ENCODE results near the gene SIM2.

Gene SIM2

DNA sequence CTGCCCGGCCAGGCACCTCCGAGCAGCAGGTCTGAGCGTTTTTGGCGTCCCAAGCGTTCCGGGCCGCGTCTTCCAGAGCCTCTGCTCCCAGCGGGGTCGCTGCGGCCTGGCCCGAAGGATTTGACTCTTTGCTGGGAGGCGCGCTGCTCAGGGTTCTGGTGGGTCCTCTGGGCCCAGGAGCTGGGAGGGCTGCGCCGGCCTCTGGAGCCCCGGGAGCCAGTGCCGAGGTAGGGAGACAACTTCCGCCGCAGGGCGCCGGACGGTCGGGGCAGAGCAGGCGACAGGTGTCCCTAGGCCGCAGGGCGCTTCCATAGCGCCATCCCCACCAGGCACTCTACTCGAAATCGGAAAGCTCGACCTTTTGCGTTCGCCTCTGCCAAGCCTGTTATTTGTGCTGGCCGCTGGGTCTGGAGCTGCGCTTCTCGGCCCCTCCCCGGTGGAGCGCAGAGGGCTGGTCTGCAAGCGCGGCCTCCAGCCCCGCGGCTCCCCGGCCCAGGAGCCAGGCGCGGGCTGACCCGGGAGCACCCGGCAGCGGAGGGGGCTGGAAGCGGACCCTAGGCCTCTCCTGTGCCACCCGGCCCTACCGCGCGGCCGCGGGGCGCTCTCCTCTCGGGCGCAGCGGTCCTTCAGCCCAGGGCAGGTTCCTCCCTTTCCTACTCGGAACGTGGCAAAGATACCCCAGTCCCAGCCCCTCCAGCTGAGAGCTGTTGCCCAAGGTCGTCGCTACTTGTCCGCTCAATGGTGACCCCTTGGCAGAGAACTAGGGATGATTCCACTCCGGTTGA, 2.2 kb downstream of the SIM2 start:
- TF ChIP-seq, protein P1, sequence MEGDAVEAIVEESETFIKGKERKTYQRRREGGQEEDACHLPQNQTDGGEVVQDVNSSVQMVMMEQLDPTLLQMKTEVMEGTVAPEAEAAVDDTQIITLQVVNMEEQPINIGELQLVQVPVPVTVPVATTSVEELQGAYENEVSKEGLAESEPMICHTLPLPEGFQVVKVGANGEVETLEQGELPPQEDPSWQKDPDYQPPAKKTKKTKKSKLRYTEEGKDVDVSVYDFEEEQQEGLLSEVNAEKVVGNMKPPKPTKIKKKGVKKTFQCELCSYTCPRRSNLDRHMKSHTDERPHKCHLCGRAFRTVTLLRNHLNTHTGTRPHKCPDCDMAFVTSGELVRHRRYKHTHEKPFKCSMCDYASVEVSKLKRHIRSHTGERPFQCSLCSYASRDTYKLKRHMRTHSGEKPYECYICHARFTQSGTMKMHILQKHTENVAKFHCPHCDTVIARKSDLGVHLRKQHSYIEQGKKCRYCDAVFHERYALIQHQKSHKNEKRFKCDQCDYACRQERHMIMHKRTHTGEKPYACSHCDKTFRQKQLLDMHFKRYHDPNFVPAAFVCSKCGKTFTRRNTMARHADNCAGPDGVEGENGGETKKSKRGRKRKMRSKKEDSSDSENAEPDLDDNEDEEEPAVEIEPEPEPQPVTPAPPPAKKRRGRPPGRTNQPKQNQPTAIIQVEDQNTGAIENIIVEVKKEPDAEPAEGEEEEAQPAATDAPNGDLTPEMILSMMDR (IDR thresholded peaks at IDR 0.05; ENCODE audit: low read depth, low read length) = no peak
- peak overlapping the region; percentile 56 for H3K4me3 ChIP-seq (ENCODE audit: low read depth, low read length)

DNA sequence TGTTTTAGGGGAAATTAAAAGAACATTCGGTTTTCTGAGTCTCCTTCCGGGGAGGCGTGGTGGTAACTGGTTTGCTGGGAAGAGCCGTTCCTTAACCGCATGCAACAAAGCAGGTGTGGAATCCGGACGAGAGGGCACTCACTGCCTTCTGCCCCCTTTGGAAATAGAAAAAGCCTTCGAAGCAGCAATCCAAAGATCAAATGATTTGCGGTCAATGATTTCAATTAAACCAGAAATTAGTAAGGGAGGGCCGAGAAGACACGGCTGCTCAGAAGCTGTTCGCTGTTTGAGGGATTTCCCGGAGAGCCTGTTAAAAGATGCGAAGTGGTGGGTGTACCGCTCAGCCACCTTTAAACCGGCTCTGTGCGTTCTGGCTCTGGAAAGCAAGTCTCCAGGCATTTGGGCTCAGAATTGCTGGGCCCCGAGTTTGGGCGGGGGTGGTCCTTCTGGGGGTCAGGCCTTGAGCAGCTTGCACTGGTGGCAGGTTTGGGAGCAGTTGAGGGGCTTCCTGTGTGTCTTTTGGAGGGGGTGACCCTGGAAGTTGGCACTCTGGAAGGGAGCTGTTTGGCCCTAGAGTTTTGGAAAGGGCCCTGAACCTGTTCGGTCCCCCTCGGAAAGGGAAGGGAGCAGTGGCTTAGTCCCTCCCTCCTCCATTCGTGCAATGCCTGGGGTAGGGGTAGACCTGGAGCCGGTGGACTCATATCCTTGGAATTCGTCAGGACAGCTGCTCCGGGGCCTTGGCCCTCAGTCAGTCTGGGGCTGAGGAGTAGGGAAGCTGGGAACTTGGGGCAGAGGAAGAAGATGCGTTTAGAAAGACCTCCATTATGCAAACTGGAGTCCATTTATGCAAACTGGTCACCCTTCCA, 3.1 kb downstream of the SIM2 start:
- peak overlapping the region; percentile 56 for H3K4me3 ChIP-seq (ENCODE audit: low read depth, low read length)
- TF ChIP-seq, protein P1 (IDR thresholded peaks at IDR 0.05; ENCODE audit: low read depth, low read length) = no peak

GRCh38 chr21:36702622-36702968, 3.7 kb downstream of the SIM2 start:
- TF ChIP-seq, protein P1 (IDR thresholded peaks at IDR 0.05; ENCODE audit: low read depth, low read length) = no peak
- H3K4me3 ChIP-seq (ENCODE audit: low read depth, low read length) = peak overlapping the region; percentile 56; the same call in 1 of the 2 replicates

GRCh38 chr21:36703123-36703522, 4.2 kb downstream of the SIM2 start:
- H3K4me3 ChIP-seq (ENCODE audit: low read depth, low read length) = no peak overlapping the region
- TF ChIP-seq, protein P1 (IDR thresholded peaks at IDR 0.05; ENCODE audit: low read depth, low read length) = no peak

- TF ChIP-seq, protein P1 (IDR thresholded peaks at IDR 0.05; ENCODE audit: low read depth, low read length) = no peak
These were observed 4.8 kb downstream of the SIM2 start for GRCh38 chr21:36703626-36704280.

DNA sequence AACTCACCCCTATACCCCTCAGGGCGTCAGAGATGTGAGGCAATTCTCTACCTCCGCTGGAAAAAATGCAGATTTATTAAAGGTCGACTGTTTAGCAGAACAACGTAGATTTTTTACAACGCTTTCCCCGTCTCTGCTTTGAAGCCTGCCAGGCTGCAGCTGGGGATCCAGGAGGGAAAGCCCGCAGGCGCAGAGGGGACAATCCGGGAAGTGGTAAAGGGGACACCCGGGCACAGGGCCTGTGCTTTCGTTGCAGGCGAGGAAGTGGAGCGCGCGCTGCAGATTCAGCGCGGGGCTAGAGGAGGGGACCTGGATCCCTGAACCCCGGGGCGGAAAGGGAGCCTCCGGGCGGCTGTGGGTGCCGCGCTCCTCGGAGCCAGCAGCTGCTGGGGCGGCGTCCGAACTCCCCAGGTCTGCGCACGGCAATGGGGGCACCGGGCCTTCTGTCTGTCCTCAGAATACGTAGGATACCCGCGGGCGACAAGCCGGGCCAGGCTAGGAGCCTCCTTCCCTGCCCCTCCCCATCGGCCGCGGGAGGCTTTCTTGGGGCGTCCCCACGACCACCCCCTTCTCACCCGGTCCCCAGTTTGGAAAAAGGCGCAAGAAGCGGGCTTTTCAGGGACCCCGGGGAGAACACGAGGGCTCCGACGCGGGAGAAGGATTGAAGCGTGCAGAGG, 5.5 kb downstream of the SIM2 start:
- peak overlapping the region; percentile 29 for H3K4me3 ChIP-seq (ENCODE audit: low read depth, low read length)
- TF ChIP-seq, protein P1 (IDR thresholded peaks at IDR 0.05; ENCODE audit: low read depth, low read length) = no peak

More at GRCh38 chr21:36703626-36704280, 4.8 kb downstream of the SIM2 start:
- peak overlapping the region; percentile 29 for H3K4me3 ChIP-seq (ENCODE audit: low read depth, low read length)
